Panc1 (cell line): ENCODE measurements around the gene COL16A1.

Source experiments
- POLR2AphosphoS5 ChIP-seq: IDR thresholded peaks from 2 replicates; pipeline ENCODE4 v1.6.1; 2012; ENCODE audit warnings: mild to moderate bottlenecking, low read depth, low read length, moderate library complexity
- TF ChIP-seq, protein P1 (sequence below): fragments of 450-650 bp; IDR thresholded peaks from 2 replicates; pipeline ENCODE4 v1.5.1; 2017; ENCODE audit warnings: mild to moderate bottlenecking

DNA sequence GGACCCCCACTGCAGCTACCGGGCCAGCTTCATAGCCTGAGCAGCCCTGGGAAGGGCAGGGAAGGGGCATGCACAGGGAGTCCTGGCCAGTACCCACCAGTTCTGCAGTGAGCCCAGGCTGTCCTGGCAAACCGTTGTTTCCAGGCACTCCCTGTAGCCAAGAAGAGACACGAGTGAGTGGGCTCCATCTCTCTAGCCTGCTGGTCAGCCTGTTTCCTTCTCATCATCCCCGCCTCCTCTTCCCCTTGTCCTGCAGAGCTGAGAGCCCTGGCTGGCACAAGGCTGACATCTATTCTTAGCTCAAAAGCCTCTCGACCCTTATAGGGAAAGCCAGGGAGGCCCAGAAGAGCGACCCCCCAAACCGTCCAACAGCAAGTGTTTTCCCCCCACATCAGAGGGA, 28.7 kb downstream of the COL16A1 start:
- TF ChIP-seq POLR2AphosphoS5 = no peak
- TF ChIP-seq, protein P1, sequence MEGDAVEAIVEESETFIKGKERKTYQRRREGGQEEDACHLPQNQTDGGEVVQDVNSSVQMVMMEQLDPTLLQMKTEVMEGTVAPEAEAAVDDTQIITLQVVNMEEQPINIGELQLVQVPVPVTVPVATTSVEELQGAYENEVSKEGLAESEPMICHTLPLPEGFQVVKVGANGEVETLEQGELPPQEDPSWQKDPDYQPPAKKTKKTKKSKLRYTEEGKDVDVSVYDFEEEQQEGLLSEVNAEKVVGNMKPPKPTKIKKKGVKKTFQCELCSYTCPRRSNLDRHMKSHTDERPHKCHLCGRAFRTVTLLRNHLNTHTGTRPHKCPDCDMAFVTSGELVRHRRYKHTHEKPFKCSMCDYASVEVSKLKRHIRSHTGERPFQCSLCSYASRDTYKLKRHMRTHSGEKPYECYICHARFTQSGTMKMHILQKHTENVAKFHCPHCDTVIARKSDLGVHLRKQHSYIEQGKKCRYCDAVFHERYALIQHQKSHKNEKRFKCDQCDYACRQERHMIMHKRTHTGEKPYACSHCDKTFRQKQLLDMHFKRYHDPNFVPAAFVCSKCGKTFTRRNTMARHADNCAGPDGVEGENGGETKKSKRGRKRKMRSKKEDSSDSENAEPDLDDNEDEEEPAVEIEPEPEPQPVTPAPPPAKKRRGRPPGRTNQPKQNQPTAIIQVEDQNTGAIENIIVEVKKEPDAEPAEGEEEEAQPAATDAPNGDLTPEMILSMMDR = no peak
